ENCODE data around the gene ABHD2.

Gene ABHD2

GRCh38 chr15:89175617-89176191, 87.4 kb downstream of the ABHD2 start:
- TF ChIP-seq, protein P1, sequence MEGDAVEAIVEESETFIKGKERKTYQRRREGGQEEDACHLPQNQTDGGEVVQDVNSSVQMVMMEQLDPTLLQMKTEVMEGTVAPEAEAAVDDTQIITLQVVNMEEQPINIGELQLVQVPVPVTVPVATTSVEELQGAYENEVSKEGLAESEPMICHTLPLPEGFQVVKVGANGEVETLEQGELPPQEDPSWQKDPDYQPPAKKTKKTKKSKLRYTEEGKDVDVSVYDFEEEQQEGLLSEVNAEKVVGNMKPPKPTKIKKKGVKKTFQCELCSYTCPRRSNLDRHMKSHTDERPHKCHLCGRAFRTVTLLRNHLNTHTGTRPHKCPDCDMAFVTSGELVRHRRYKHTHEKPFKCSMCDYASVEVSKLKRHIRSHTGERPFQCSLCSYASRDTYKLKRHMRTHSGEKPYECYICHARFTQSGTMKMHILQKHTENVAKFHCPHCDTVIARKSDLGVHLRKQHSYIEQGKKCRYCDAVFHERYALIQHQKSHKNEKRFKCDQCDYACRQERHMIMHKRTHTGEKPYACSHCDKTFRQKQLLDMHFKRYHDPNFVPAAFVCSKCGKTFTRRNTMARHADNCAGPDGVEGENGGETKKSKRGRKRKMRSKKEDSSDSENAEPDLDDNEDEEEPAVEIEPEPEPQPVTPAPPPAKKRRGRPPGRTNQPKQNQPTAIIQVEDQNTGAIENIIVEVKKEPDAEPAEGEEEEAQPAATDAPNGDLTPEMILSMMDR (IDR thresholded peaks at IDR 0.05), result no peak
- H3K36me3 ChIP-seq, result peaks cover 21 to 48% (median 43%) of the 10 kb centered on the region in 3 donors
- intact Hi-C loops (cut with DNase I; ENCODE audit: low total_unique reads), result loop anchor here (5.0 kb wide), 2 partner anchors 118 to 283 kb away; no protein-coding TSS in a partner anchor
- no peaks in the 10 kb centered on the region for H3K9me3 ChIP-seq
- peak overlapping the region; percentile 13 to 56 for H3K27ac ChIP-seq
- no peak overlapping the region for H3K4me3 ChIP-seq
- no peaks in the 10 kb centered on the region for H3K27me3 ChIP-seq
- no peak for DNase-seq
- peaks cover 0 to 68% (median 26%) of the 10 kb centered on the region in 4 donors for H3K4me1 ChIP-seq

GRCh38 chr15:89177116-89177515, 88.9 kb downstream of the ABHD2 start:
- peaks cover 21 to 51% (median 43%) of the 10 kb centered on the region in 3 donors for H3K36me3 ChIP-seq
- peak overlapping the region; percentile 39 to 56 for H3K27ac ChIP-seq
- no peak for DNase-seq

GRCh38 chr15:89177633-89178306, 89.5 kb downstream of the ABHD2 start:
- peak overlapping the region; percentile 39 to 56 for H3K27ac ChIP-seq
- H3K4me3 ChIP-seq, result no peak overlapping the region
- TF ChIP-seq, protein P1 (IDR thresholded peaks at IDR 0.05), result peak; percentile 77 to 93
- intact Hi-C loops (cut with DNase I; ENCODE audit: low total_unique reads), result loop anchor here (5.0 kb wide), 2 partner anchors 120 to 285 kb away; no protein-coding TSS in a partner anchor
- peaks cover 21 to 51% (median 42%) of the 10 kb centered on the region in 3 donors for H3K36me3 ChIP-seq
- no peaks in the 10 kb centered on the region for H3K27me3 ChIP-seq
- H3K9me3 ChIP-seq, result no peaks in the 10 kb centered on the region
- peaks cover 0 to 58% (median 26%) of the 10 kb centered on the region in 4 donors for H3K4me1 ChIP-seq
- peak; percentile 44 to 79 for DNase-seq

More at GRCh38 chr15:89177116-89177515, 88.9 kb downstream of the ABHD2 start:
- Histone ChIP-seq H3K4me3 (no peak overlapping the region), H3K27me3 (no peaks in the 10 kb centered on the region), H3K4me1 (peaks cover 0 to 60% (median 26%) of the 10 kb centered on the region in 4 donors), H3K9me3 (no peaks in the 10 kb centered on the region)
- TF ChIP-seq, protein P1 (IDR thresholded peaks at IDR 0.05), result no peak
- intact Hi-C loops (cut with DNase I; ENCODE audit: low total_unique reads), result loop anchor here (5.0 kb wide), 2 partner anchors 120 to 285 kb away; no protein-coding TSS in a partner anchor

DNA sequence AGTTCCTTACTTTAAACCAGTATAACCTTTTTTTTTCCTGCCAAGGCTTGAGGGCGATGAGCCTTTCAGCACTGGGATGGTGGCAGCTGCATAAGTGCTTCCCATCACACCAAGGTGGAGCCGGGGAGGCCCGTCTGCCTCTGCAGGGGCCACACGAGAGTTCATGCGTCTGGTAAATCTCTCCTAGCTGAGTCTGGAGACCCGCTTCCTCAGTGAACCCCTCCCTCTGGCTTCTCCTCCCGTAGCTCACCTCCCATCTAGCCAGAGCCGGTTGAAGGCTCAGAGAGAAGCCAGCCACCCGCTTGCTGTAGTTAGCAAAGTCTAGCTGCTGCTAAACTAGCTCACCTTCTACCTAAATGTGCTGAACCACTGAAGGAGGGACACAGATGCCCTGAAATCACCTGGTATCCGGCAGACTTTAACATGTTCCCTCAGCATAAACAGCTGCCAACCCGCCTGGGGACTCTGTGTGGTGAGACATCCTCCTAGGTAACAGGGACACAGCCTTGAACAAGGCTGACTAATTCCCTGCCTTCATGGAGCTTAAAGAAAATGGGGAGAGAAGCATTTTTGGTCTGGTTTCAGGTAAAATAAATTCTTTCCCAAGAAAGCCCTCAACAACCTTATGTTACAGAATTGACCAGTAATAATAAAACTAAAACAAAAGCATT, 90.2 kb downstream of the ABHD2 start:
- Histone ChIP-seq H3K4me3 (no peak overlapping the region), H3K9me3 (no peaks in the 10 kb centered on the region), H3K36me3 (peaks cover 21 to 51% (median 39%) of the 10 kb centered on the region in 3 donors), H3K4me1 (peaks cover 0 to 51% (median 22%) of the 10 kb centered on the region in 4 donors), H3K27me3 (no peaks in the 10 kb centered on the region), H3K27ac (peak overlapping the region; percentile 5 to 30)
- TF ChIP-seq, protein P1 (IDR thresholded peaks at IDR 0.05), result no peak
- no peak for DNase-seq
- intact Hi-C loops (cut with DNase I; ENCODE audit: low total_unique reads), result loop anchor here (5.0 kb wide), 2 partner anchors 121 to 286 kb away; no protein-coding TSS in a partner anchor

Data from tibial artery (tissue), 4 donors.